GM12878 (cell line): Measurements from ENCODE around the gene TMEM259. TPM values are rescaled to one million over a fixed set of nuclear protein-coding genes. Genes with fewer than 3 reads are reported as not detected.
A peak's percentile ranks its signal among the peaks of the same experiment; 100 is the strongest.

Experiments
- ATF3 ChIP-seq: IDR thresholded peaks from 2 replicates; pipeline ENCODE4 v1.6.1; 2011; ENCODE audit warnings: low read depth, mild to moderate bottlenecking, low read length, moderate library complexity, borderline replicate concordance; ENCODE audit errors: extremely low read depth
- BCL3 ChIP-seq: IDR thresholded peaks from 2 replicates; pipeline ENCODE4 v1.6.1; 2011; ENCODE audit warnings: borderline replicate concordance, low read depth, mild to moderate bottlenecking, moderate library complexity, low read length; ENCODE audit not compliant: insufficient read depth, poor library complexity, severe bottlenecking
- BMI1 ChIP-seq: fragments of 450-650 bp; IDR thresholded peaks from 2 replicates; pipeline ENCODE4 v1.6.1; 2016; ENCODE audit warnings: mild to moderate bottlenecking, moderate library complexity, borderline replicate concordance
- CHD4 ChIP-seq: fragments of 200-600 bp; sonication (generic); IDR thresholded peaks from 2 replicates; pipeline ENCODE4 v1.6.1; 2016; ENCODE audit warnings: mild to moderate bottlenecking
- FOXM1 ChIP-seq: IDR thresholded peaks from 2 replicates; pipeline ENCODE4 v1.6.1; 2012; ENCODE audit warnings: low read depth, mild to moderate bottlenecking, inconsistent platforms, low read length, moderate library complexity
- IKZF1 ChIP-seq: fragments of 450-650 bp; conservative IDR thresholded peaks from 2 replicates; pipeline ENCODE4 v1.6.1; 2017; ENCODE audit warnings: antibody characterized with exemption, mild to moderate bottlenecking
- JUNB ChIP-seq: IDR thresholded peaks from 2 replicates; pipeline ENCODE4 v1.6.1; 2016; ENCODE audit warnings: antibody characterized with exemption, mild to moderate bottlenecking
- MTA3 ChIP-seq: IDR thresholded peaks from 2 replicates; pipeline ENCODE4 v1.6.1; 2012; ENCODE audit warnings: low read length, inconsistent platforms, borderline replicate concordance
- NFYB ChIP-seq: IDR thresholded peaks from 2 replicates; pipeline ENCODE4 v1.6.1; 2011; ENCODE audit warnings: low read depth, mild to moderate bottlenecking, low read length, improper control_type of control experiment, moderate library complexity; ENCODE audit not compliant: insufficient read depth
- PML ChIP-seq: IDR thresholded peaks from 2 replicates; pipeline ENCODE4 v1.6.1; 2012; ENCODE audit warnings: low read length, inconsistent platforms
- PRDM15 ChIP-seq: fragments of 450-650 bp; formaldehyde crosslinking; IDR thresholded peaks from 2 replicates; pipeline ENCODE4 v1.4.0; 2020; ENCODE audit warnings: mild to moderate bottlenecking, moderate library complexity
- SUPT20H ChIP-seq: IDR thresholded peaks from 2 replicates; pipeline ENCODE4 v1.6.1; 2011; ENCODE audit warnings: low read depth, mild to moderate bottlenecking, low read length, moderate library complexity, borderline replicate concordance; ENCODE audit not compliant: control insufficient read depth
- TARDBP ChIP-seq: IDR thresholded peaks from 2 replicates; pipeline ENCODE4 v1.6.1; 2016; ENCODE audit warnings: borderline replicate concordance
- polyA plus RNA-seq, 11 experiments: library from polyadenylated mRNA; depleted of rRNA in 4 of 11; unstranded in 6 of 11; stranded (reverse) in 5 of 11; fragments of >200 nt; fragmentation: Nextera tagmentation in 4 of 11; fragmentation: Illumina TruSeq in 1 of 11; extraction: Ambion mirVana in 4 of 11; extraction: Trizol in 1 of 11; gene quantifications; 1 replicate in 1 of 11; 2 replicates in 10 of 11; pipeline versions ENCODE4 v1.2.1 to v1.2.3, GENCODE V29; 2011 to 2016; ENCODE audit warnings: inconsistent platforms in 2 of 11, missing spikeins in 2 of 11, low read depth in 1 of 11
- total RNA-seq, 4 experiments: library from RNA; depleted of rRNA in 3 of 4; stranded (reverse); fragments of >200 nt in 3 of 4; fragmentation: Illumina TruSeq in 1 of 4; extraction: Trizol in 1 of 4; gene quantifications; 2 replicates each; pipeline versions ENCODE4 v1.2.1 to v1.2.3, GENCODE V29; 2013 to 2021
- TF ChIP-seq, protein P1 (sequence below): fragments of 150-350 bp; IDR thresholded peaks from 2 replicates; pipeline ENCODE4 v1.6.1; 2016; ENCODE audit warnings: low read depth, low read length
- TF ChIP-seq, protein P2 (sequence below): fragments of 450-650 bp; IDR thresholded peaks from 2 replicates; pipeline ENCODE4 v1.6.1; 2017; ENCODE audit warnings: mild to moderate bottlenecking, moderate library complexity

The TMEM259 gene
- total and polyA plus RNA-seq, 10 of the 15 experiments (the other 5 are each of a cell fraction or from before 2014, with no cell fraction given): 0.43 to 184 (median 62.0) TPM

DNA sequence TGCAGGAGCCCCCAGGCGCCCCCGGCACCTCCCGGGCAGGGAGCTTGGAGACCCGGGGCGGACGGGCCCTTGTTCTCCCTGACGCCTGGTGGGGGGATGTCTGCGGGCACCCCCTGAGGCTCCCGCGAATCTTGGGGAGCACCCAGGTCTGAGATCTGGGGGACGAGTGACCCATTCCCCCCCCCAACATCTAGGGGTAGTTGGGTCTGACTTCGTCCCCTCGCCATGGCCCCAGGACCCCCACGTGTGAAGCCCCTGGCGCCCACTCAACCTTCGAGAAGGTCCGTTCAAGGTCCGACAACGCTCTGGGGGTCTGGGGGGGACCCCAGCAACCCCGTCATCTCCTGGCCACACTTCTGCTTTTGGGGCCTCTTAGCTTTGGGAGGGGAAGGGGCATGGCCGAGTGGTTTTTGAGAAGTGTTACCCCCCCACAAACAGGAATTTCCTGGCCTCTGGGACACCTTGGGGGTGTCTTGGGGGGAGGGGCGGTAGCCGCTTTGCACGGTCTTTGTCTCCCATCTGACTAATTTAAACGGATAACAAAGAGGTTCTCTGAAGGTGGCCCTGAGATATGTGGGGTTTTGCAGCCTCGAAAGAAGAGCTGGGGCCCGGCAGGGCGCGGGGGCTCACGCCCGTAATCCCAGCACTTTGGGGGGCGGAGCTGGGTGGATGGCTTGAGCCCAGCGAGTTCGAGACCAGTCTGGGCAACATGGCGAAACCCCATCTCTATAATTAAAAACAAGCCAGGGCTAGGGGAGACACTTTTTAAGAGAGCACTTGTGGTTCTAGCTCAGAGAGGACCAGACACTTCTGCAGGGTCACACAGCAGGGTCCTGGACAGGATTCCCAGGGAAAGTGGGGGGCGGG is 6.1 kb upstream of the TMEM259 start (continued):
- TF ChIP-seq, protein P1, sequence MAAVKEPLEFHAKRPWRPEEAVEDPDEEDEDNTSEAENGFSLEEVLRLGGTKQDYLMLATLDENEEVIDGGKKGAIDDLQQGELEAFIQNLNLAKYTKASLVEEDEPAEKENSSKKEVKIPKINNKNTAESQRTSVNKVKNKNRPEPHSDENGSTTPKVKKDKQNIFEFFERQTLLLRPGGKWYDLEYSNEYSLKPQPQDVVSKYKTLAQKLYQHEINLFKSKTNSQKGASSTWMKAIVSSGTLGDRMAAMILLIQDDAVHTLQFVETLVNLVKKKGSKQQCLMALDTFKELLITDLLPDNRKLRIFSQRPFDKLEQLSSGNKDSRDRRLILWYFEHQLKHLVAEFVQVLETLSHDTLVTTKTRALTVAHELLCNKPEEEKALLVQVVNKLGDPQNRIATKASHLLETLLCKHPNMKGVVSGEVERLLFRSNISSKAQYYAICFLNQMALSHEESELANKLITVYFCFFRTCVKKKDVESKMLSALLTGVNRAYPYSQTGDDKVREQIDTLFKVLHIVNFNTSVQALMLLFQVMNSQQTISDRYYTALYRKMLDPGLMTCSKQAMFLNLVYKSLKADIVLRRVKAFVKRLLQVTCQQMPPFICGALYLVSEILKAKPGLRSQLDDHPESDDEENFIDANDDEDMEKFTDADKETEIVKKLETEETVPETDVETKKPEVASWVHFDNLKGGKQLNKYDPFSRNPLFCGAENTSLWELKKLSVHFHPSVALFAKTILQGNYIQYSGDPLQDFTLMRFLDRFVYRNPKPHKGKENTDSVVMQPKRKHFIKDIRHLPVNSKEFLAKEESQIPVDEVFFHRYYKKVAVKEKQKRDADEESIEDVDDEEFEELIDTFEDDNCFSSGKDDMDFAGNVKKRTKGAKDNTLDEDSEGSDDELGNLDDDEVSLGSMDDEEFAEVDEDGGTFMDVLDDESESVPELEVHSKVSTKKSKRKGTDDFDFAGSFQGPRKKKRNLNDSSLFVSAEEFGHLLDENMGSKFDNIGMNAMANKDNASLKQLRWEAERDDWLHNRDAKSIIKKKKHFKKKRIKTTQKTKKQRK: no peak
- TF ChIP-seq BMI1 (no peak), JUNB (no peak), FOXM1 (peak; percentile 42; the same call in 1 of the 2 replicates), CHD4 (no peak), MTA3 (no peak), PML (no peak; the same call in 1 of the 2 replicates), ATF3 (no peak), PRDM15 (no peak), NFYB (no peak), TARDBP (no peak), SUPT20H (no peak), IKZF1 (0 out of 2 replicates have a peak, but pooled peaks have one; percentile 5), BCL3 (no peak)
- TF ChIP-seq, protein P2, sequence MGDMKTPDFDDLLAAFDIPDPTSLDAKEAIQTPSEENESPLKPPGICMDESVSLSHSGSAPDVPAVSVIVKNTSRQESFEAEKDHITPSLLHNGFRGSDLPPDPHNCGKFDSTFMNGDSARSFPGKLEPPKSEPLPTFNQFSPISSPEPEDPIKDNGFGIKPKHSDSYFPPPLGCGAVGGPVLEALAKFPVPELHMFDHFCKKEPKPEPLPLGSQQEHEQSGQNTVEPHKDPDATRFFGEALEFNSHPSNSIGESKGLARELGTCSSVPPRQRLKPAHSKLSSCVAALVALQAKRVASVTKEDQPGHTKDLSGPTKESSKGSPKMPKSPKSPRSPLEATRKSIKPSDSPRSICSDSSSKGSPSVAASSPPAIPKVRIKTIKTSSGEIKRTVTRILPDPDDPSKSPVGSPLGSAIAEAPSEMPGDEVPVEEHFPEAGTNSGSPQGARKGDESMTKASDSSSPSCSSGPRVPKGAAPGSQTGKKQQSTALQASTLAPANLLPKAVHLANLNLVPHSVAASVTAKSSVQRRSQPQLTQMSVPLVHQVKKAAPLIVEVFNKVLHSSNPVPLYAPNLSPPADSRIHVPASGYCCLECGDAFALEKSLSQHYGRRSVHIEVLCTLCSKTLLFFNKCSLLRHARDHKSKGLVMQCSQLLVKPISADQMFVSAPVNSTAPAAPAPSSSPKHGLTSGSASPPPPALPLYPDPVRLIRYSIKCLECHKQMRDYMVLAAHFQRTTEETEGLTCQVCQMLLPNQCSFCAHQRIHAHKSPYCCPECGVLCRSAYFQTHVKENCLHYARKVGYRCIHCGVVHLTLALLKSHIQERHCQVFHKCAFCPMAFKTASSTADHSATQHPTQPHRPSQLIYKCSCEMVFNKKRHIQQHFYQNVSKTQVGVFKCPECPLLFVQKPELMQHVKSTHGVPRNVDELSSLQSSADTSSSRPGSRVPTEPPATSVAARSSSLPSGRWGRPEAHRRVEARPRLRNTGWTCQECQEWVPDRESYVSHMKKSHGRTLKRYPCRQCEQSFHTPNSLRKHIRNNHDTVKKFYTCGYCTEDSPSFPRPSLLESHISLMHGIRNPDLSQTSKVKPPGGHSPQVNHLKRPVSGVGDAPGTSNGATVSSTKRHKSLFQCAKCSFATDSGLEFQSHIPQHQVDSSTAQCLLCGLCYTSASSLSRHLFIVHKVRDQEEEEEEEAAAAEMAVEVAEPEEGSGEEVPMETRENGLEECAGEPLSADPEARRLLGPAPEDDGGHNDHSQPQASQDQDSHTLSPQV: no peak
